ENCODE results near the gene SETBP1. TPM values are rescaled to one million over a fixed set of nuclear protein-coding genes. Genes with fewer than 3 reads are reported as not detected.

Gene SETBP1
- total and polyA plus RNA-seq, 3 donors from 2014 or later: 6.2 to 34.7 (median 33.1) TPM

DNA sequence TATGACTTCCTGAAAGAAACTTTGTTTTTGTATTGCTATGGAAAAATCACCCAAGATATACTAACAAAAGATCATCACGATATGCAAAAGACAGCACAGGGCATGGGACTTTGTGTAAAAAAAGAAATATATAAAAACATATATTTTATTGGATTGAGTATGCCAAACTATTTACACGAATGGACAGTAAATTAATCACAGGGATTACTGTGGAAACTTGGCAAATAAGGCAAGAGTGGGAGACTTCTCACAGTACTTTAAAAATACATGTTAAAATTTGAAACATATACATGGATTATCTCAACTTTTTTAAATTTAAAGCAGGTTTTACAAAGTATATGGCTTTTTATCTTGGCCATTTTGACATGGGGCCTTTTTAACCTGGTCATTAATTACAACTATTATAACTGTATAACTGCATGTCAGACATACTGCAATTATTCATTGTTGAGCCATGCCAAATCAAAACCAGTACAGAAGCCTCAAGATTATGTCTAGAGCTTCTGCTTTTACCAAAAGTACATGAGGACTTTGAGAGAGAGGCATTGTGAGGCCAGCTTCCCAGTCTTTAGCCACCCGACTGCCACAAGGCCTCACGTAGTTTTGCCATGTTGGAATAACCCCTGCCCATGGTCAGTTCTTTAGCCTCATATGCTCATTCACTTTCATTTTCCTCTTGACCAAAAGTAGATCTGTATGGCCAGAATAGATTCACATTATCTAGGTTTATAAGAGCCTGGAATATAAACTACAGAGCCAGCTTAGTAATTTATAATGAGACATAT is 419.8 kb downstream of the SETBP1 start:
- Histone ChIP-seq H3K27ac (no peak overlapping the region), H3K36me3 (ENCODE audit: low read depth, missing control alignments) (no peaks in the 10 kb centered on the region), H3K9me3 (no peaks in the 10 kb centered on the region), H3K4me3 (no peak overlapping the region), H3K27me3 (no peaks in the 10 kb centered on the region), H3K4me1 (no peaks in the 10 kb centered on the region)
- TF ChIP-seq POLR2A (IDR thresholded peaks at IDR 0.05): no peak
- TF ChIP-seq, protein P1, sequence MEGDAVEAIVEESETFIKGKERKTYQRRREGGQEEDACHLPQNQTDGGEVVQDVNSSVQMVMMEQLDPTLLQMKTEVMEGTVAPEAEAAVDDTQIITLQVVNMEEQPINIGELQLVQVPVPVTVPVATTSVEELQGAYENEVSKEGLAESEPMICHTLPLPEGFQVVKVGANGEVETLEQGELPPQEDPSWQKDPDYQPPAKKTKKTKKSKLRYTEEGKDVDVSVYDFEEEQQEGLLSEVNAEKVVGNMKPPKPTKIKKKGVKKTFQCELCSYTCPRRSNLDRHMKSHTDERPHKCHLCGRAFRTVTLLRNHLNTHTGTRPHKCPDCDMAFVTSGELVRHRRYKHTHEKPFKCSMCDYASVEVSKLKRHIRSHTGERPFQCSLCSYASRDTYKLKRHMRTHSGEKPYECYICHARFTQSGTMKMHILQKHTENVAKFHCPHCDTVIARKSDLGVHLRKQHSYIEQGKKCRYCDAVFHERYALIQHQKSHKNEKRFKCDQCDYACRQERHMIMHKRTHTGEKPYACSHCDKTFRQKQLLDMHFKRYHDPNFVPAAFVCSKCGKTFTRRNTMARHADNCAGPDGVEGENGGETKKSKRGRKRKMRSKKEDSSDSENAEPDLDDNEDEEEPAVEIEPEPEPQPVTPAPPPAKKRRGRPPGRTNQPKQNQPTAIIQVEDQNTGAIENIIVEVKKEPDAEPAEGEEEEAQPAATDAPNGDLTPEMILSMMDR (IDR thresholded peaks at IDR 0.05): no peak
- intact Hi-C loops (cut with DNase I; ENCODE audit: low total_unique reads): no loop called here
- WGBS, 2 donors: 79 to 80% methylated on average over 4 of the region's 4 CpGs
- DNase-seq: no peak

DNA sequence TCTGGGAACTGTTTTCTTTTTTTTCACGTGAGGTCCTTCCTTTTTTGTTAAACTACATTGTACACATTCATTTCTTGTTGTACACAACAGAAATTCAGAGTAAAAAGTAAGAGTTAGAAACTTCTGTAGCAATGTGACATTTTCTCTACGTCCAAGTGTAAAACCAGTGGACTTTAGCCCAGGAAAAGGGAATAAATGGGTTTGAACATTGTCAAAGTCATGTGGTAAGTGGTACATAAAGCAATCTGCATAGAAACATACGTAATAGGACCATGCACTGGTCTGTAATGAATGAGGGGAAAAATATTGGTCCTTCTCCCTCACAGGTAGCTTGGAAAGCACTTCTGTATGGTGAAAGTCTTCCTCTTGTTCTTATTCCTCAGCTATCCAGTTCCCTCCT is 421.4 kb downstream of the SETBP1 start:
- TF ChIP-seq POLR2A (IDR thresholded peaks at IDR 0.05): no peak
- TF ChIP-seq, protein P1 (IDR thresholded peaks at IDR 0.05): no peak
- Histone ChIP-seq H3K4me3 (no peak overlapping the region), H3K4me1 (no peaks in the 10 kb centered on the region), H3K9me3 (no peaks in the 10 kb centered on the region), H3K27me3 (no peaks in the 10 kb centered on the region), H3K27ac (no peak overlapping the region), H3K36me3 (ENCODE audit: low read depth, missing control alignments) (no peaks in the 10 kb centered on the region)
- 85 to 91% methylated on average over 3 of the region's 3 CpGs for WGBS, 2 donors
- no peak for DNase-seq
- intact Hi-C loops (cut with DNase I; ENCODE audit: low total_unique reads): no loop called here

DNA sequence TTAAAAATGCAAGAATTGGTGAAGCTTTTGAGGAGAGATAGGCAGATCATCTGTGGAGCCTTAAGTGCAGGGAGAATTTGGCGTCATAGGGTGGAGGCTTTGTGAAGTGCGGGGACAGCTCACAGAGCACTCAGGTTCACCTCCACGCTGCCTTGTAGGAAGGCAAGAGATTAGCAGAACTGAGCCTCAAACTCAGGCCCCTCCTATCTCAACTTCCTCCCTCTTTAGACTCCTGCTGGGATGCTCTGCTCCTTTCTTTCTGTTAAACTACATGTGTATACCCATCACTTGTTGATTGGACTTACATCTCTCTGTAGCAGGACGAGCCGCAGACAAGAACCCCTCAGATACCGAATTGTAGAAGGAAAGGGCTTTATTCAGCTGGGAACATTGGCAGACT is 422.2 kb downstream of the SETBP1 start:
- 87 to 93% methylated on average over 6 of the region's 6 CpGs for WGBS, 2 donors
- H3K27ac ChIP-seq: no peak overlapping the region
- no peaks in the 10 kb centered on the region for H3K4me1 ChIP-seq
- H3K4me3 ChIP-seq: no peak overlapping the region
- H3K27me3 ChIP-seq: no peaks in the 10 kb centered on the region
- H3K9me3 ChIP-seq: no peaks in the 10 kb centered on the region
- no peak for DNase-seq
- intact Hi-C loops (cut with DNase I; ENCODE audit: low total_unique reads): no loop called here
- TF ChIP-seq POLR2A (IDR thresholded peaks at IDR 0.05): no peak
- TF ChIP-seq, protein P1 (IDR thresholded peaks at IDR 0.05): no peak
- H3K36me3 ChIP-seq (ENCODE audit: low read depth, missing control alignments): no peaks in the 10 kb centered on the region

DNA sequence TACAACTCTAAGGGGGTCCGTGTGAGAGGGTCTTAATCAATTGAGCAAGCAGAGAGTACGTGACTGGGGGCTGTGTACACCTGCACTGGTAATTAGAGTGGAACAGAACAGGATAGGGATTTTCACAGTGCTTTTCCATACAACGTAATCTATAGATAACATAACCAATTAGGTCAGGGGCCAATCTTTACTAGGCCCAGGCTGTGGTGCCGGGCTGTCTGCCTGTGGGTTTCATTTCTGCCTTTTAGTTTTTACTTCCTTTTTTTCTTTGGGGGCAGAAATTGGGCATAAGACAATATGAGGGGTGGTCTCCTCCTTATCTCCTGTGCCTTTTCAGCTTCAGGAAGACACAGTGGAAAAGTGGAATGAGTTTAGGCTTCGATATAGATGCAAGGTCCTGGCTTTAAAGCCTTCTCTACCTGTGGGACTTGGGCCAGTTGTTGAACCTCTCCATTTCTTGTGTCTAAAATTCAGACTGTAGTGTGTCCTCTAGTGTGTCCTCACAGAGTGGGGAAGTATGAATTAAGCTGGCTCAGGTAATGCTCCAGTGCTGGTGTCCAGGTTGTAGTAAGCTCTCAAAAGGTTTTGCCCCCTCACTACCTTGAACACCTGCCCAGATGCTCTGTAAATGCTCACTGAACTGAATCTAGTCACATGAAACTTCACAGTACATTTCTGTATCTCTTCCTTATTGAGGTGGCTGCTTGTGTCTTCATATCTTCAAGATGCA is 422.8 kb downstream of the SETBP1 start:
- Histone ChIP-seq H3K27me3 (no peaks in the 10 kb centered on the region), H3K4me3 (no peak overlapping the region), H3K36me3 (ENCODE audit: low read depth, missing control alignments) (no peaks in the 10 kb centered on the region), H3K4me1 (no peaks in the 10 kb centered on the region), H3K9me3 (no peaks in the 10 kb centered on the region), H3K27ac (no peak overlapping the region)
- TF ChIP-seq, protein P1 (IDR thresholded peaks at IDR 0.05): no peak
- no peak for TF ChIP-seq POLR2A (IDR thresholded peaks at IDR 0.05)
- WGBS, 2 donors: 81 to 85% methylated on average over 5 of the region's 5 CpGs
- no peak for DNase-seq
- intact Hi-C loops (cut with DNase I; ENCODE audit: low total_unique reads): no loop called here
